ENCODE results near the gene REXO1. TPM values are rescaled to one million over a fixed set of nuclear protein-coding genes. Genes with fewer than 3 reads are reported as not detected.

The REXO1 gene
- total and polyA plus RNA-seq, 9 of the 15 experiments (the other 6 are each of a cell fraction or from before 2014, with no cell fraction given), result 0.04 to 63.3 (median 15.8) TPM

DNA sequence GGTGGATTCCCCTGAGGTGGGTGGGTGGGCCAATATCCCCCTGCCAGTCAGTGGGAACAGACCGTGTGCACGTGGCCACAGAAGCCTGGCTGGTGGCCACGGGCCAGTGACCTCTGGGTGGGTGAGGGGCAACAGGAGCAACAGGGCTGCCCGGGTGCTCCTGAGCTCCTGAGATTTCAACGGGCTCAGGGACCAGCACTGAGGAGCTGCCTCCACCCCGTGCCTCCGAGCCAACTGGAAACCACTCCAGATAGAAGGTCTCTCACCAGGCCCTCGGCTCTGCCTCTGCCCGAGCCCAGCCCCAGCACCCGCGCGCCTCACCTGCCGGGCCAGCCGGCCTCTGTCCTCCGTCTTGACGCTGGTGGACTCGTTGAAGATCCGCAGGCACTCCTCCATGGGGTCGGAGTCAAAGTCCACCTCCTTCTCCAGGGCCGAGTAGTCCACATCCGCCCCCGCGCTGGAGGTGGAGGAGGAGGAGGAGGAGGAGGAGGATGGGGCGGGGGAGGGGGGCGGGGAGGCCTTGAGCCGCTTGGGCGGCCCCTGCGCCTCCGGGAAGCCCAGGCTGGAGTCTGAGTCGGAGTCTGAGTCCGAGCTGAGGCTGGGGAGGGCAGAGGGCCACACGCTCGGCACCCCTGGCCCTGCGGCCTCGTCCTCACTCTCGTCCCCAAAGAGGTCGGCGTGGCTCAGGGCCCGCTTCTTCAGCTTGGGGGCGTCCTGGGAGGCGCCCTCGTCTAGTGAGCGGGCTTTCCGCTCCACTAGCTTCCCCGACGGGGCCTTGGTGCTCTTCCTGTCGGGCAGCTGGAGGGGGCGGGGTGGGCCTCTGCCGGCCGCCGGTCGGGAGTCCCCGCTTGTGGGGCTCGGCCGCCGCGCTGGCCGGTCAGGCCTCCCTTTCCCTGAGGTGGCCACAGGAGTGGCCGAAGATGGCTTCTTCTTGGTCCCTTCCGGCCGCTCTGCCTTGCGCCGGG, 21.4 kb downstream of the REXO1 start (continued):
- TF ChIP-seq POLR2AphosphoS5 (IDR thresholded peaks at IDR 0.05; ENCODE audit: control insufficient read depth, insufficient read depth, low read depth, low read length) (peak; percentile 39; the same call in 1 of the 2 replicates), MAX (CRISPR knock-in tag; IDR thresholded peaks at IDR 0.05) (0 out of 2 replicates have a peak, but pooled peaks have one; percentile 17), SRSF9 (IDR thresholded peaks at IDR 0.05; ENCODE audit: borderline replicate concordance, low read depth, low read length) (no peak), ZNF263 (CRISPR knock-in tag; IDR thresholded peaks at IDR 0.05; ENCODE audit: borderline replicate concordance) (peak; percentile 96), ETV5 (CRISPR knock-in tag; IDR thresholded peaks at IDR 0.05; ENCODE audit: low read depth) (0 out of 2 replicates have a peak, but pooled peaks have one; percentile 37), SAP30 (IDR thresholded peaks at IDR 0.05; ENCODE audit: borderline replicate concordance, insufficient read depth, low read depth, low read length, poor library complexity, severe bottlenecking) (no peak), RBBP5 (IDR thresholded peaks at IDR 0.05; ENCODE audit: borderline replicate concordance, insufficient read depth, low read length, poor library complexity, severe bottlenecking) (peak; percentile 42), L3MBTL2 (IDR thresholded peaks at IDR 0.05) (peak; percentile 70), PYGO2 (tag; IDR thresholded peaks at IDR 0.05) (no peak), ZBTB11 (CRISPR knock-in tag; IDR thresholded peaks at IDR 0.05) (0 out of 6 replicates have a peak, but pooled peaks of 1 of the 3 experiments have one; percentile 8), NCOA6 (IDR thresholded peaks at IDR 0.05) (peak; percentile 45; the same call in 1 of the 2 replicates), TBP (optimal IDR thresholded peaks at IDR 0.05; ENCODE audit: low read depth, low read length) (peak; percentile 15), NFRKB (IDR thresholded peaks at IDR 0.05; ENCODE audit: low read depth) (no peak), ESRRA (IDR thresholded peaks at IDR 0.05; ENCODE audit: borderline replicate concordance, low read depth) (0 out of 2 replicates have a peak, but pooled peaks have one; percentile 13)
- TF ChIP-seq, protein P1, sequence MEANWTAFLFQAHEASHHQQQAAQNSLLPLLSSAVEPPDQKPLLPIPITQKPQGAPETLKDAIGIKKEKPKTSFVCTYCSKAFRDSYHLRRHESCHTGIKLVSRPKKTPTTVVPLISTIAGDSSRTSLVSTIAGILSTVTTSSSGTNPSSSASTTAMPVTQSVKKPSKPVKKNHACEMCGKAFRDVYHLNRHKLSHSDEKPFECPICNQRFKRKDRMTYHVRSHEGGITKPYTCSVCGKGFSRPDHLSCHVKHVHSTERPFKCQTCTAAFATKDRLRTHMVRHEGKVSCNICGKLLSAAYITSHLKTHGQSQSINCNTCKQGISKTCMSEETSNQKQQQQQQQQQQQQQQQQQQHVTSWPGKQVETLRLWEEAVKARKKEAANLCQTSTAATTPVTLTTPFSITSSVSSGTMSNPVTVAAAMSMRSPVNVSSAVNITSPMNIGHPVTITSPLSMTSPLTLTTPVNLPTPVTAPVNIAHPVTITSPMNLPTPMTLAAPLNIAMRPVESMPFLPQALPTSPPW (CRISPR knock-in tag; IDR thresholded peaks at IDR 0.05), result peak; percentile 91
- TF ChIP-seq, protein P2, sequence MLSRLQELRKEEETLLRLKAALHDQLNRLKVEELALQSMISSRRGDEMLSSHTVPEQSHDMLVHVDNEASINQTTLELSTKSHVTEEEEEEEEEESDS (CRISPR knock-in tag; IDR thresholded peaks at IDR 0.05), result no peak
- TF ChIP-seq, protein P3, sequence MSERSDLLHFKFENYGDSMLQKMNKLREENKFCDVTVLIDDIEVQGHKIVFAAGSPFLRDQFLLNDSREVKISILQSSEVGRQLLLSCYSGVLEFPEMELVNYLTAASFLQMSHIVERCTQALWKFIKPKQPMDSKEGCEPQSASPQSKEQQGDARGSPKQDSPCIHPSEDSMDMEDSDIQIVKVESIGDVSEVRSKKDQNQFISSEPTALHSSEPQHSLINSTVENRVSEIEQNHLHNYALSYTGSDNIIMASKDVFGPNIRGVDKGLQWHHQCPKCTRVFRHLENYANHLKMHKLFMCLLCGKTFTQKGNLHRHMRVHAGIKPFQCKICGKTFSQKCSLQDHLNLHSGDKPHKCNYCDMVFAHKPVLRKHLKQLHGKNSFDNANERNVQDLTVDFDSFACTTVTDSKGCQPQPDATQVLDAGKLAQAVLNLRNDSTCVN (CRISPR knock-in tag; IDR thresholded peaks at IDR 0.05), result 0 out of 2 replicates have a peak, but pooled peaks have one; percentile 19

Measured in K562 (cell line).